Frontal cortex (tissue), 4 donors: ENCODE results near the gene C1orf146. TPM values are rescaled to one million over a fixed set of nuclear protein-coding genes. Genes with fewer than 3 reads are reported as not detected.
"Not testable (repeated sequence)": the region's sequence is repeated elsewhere in the genome, so short reads cannot be mapped to it uniquely, and the experiment has no call there.

Experiments
- DNase-seq, 2 donors: peaks; one replicate each; pipeline ENCODE4 v3.0.0; 2012; ENCODE audit warnings: low spot score in 2 of 2
- FAIRE-seq: peaks from 2 replicates; lab custom pipeline; 2012; peaks lifted over from hg19 to GRCh38; lab: Jason Lieb, UNC
- total RNA-seq: library from RNA; depleted of rRNA; stranded (reverse); fragments of >200 nt; gene quantifications from one replicate; pipeline ENCODE4 v1.2.3, GENCODE V29; 2014
- donor health status: control.
- donor health status: control.
- donor health status: control.

C1orf146 gene
- total RNA-seq, result not detected

GRCh38 chr1:92217721-92218120, at the start of gene C1orf146:
TSS of gene C1orf146 (plus strand) at chr1:92217915. CDS start at chr1:92231421, 13,506 bp downstream.
- DNase-seq, result no peak
- FAIRE-seq, result no peak

DNA sequence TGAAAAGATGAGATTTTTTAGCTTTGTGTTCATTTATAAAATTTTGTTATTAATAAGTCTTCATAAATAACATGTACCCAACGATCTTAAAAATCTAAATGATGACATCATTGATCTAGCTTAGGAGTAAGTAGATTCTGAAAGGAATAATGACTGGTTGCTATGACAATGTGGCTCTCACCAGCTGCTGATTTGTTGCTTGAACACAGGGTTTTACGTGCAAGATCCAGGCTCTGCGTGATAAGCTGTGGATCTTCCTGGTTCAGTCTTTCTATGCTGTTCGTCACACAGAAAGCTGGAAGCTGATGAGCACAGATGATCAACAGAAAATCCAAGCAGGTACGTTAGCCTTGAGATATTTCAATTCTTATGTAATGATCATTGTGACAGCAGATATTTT, 49.1 kb upstream of the C1orf146 start:
- FAIRE-seq (no peak), DNase-seq (peak in 1 of 2 donors; percentile 30)

- DNase-seq (no peak), FAIRE-seq (no peak)
Observed at GRCh38 chr1:92169214-92170005, 48.3 kb upstream of the C1orf146 start.

DNA sequence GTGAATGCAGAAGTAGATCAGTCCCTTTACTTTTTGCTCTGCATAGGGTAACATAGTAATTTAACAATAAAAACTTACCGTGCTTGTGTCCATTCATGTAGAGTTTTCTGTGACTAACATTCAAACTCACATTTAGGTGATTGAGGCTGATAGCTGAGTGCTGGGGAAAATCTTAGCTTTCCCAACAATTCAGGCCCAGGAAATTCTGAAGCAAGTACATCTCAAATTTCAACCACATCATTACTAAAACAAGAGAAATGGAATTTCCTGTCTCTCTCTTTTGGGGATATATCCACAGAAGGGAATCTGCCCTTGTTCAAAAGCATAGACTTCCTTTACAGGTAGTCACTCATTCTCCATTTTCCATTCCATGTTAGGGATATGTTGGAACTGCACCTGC, 33.1 kb upstream of the C1orf146 start:
- no peak for FAIRE-seq
- no peak for DNase-seq

- FAIRE-seq, result no peak
Observed at GRCh38 chr1:92186081-92186480, 31.6 kb upstream of the C1orf146 start.

GRCh38 chr1:92188436-92189255, 29.1 kb upstream of the C1orf146 start:
- FAIRE-seq (no peak), DNase-seq (no peak)

More at GRCh38 chr1:92186081-92186480, 31.6 kb upstream of the C1orf146 start:
- no peak for DNase-seq

DNA sequence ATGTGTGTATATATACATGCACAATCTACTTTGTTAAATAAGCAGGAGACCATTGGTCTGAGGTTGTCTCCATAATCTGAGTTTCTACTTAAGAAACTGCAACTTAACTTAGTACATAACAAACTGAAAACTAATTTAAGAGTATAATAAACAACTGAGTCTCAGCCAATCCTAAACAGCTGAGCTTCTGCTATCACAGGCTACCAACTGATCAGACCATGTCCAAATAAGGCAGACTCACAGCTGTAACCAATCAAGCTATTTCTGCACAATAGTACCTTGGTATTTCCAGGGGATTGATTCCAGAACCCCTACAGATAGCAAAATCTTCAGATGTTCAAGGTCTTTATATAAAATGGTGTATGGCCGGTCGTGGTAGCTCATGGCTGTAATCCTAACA, 26.0 kb upstream of the C1orf146 start:
- DNase-seq (no peak), FAIRE-seq (no peak)

GRCh38 chr1:92192246-92192645, 25.5 kb upstream of the C1orf146 start:
- DNase-seq (no peak), FAIRE-seq (no peak)

- no peak for FAIRE-seq
Observed at GRCh38 chr1:92194511-92194910, 23.2 kb upstream of the C1orf146 start.

GRCh38 chr1:92201973-92202372, 15.7 kb upstream of the C1orf146 start:
- no peak for DNase-seq
- no peak for FAIRE-seq

More at GRCh38 chr1:92194511-92194910, 23.2 kb upstream of the C1orf146 start:
- no peak for DNase-seq

DNA sequence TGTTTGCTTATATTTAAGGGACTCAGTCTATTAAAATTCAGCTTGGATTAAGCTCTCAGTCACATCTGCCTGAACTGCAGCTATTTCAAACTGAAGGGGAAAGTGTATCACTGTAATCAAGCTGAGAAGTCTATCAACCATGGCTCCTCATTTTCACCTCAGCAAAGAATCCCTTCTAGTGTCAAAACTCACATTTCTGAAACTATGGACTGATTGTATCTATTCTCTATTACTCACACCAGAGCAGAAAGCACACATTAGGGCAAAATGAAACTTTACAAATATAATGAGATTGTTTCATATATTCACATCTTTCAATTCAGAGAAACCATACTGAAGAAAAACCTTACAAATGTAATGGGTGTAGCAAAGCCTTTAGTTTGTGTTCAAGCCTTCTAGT, 14.6 kb upstream of the C1orf146 start:
- FAIRE-seq (no peak), DNase-seq (no peak)

GRCh38 chr1:92210701-92211100, 7.0 kb upstream of the C1orf146 start:
- DNase-seq (no peak), FAIRE-seq (no peak)

DNA sequence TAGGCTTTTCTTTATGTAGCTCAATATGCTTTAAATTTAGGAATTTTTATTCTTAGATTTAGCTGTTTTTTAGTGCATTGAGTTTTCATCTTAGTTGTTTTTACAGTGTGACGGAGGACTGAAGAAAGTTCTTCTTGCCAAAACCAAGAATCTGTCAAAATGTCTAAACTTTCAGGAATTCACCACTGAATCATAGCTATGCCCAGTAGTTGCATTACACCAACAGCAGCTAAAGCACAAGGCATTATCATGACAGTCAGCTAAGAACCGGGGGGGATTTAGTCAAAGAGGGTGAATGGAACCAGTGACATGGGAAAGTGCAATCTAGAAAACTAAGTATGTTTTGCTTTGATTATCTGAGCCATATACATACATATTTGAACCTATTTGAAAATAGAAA, 6.5 kb upstream of the C1orf146 start:
- FAIRE-seq (no peak), DNase-seq (no peak)

DNA sequence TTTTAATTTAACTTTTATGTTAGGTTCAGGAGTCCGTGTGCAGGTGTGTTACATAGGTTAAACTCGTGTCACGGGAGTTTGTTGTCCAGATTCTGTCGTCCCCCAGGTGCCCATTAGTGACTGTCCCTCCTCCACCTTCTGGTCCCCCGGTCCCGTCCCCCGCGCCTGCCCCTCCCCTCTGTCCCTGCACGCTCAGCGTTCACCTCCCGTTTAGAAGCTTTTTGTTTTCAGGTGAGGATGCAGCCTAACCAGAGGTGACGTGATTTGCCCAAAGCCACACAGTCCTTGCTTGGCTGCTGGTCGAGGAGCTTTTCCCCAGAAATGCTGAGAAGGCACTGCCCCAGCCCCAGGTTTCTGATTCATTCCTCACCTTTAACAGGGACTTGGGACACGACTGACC, 844 bp downstream of the C1orf146 start:
- FAIRE-seq (no peak), DNase-seq (no peak)

GRCh38 chr1:92219028-92219427, 1.3 kb downstream of the C1orf146 start:
- DNase-seq (no peak), FAIRE-seq (no peak)

- DNase-seq (no peak), FAIRE-seq (no peak)
Observed at GRCh38 chr1:92228401-92228800, 10.7 kb downstream of the C1orf146 start.

DNA sequence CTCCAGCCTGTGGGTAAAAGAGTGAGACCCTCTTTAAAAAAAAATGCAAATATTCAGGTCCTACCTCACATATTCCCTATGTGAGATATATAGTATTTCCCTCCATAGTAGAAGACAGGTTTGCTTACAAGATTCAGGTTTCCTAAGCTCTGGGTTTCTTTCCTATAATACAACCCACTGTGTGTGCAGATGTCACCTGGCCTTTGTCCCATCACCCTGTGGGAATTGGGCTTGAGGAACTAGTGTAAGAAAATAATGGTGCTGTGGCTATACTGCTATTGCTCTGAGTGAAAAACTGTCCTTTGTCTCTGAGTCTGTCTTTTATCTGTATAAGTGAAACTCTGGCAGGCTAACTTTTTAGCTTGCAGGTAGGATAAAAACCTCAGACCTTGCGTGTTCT, 13.0 kb downstream of the C1orf146 start:
- FAIRE-seq, result no peak
- DNase-seq, result no peak

DNA sequence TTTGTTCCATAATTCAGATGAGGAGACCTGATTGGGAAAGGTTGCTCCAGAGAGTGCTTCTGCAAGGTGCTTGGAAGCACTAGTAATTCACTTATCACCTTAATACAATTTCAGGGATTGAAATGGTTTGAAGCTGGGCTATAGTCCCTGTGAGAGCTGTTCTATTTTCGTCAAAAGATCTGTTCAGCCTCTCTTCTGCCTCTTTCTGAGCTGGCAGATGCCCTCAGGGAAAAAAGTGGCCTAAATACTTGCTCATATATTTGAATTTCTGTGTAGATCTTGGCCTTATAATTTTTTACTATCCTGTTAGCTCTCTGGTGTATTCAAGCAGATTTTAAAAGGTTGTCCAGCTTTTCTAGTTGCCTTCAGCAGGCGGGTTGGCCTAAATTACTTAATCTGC, 22.3 kb downstream of the C1orf146 start:
- DNase-seq, result no peak

GRCh38 chr1:92244376-92244775, 26.7 kb downstream of the C1orf146 start:
- FAIRE-seq, result no peak
- DNase-seq, result no peak

More for the DNA sequence above, 22.3 kb downstream of the C1orf146 start:
- FAIRE-seq, result no peak

- DNase-seq, FAIRE-seq: not testable (repeated sequence)
Observed at GRCh38 chr1:92254714-92255113, 37.0 kb downstream of the C1orf146 start.

- DNase-seq (no peak), FAIRE-seq (no peak)
Observed at GRCh38 chr1:92259350-92259749, 41.6 kb downstream of the C1orf146 start.
